CD4-positive, CD25-positive, alpha-beta regulatory T cell (primary cell): ENCODE results near the gene AHI1. TPM values are rescaled to one million over a fixed set of nuclear protein-coding genes. Genes with fewer than 3 reads are reported as not detected.

ENCODE experiments used
- ATAC-seq, 2 donors: fragments of 150-1000 bp; cut with Tn5 transposase; one replicate each; pipeline ENCODE4 v1.10.0; 2021; ENCODE audit warnings: low read depth in 2 of 2, moderate number of reproducible peaks in 2 of 2, moderate library complexity in 1 of 2
- DNase-seq, 3 donors: peaks; one replicate each; pipeline versions ENCODE4 v3.0.0 to v3.0.0-alpha.2; 2012 to 2022; ENCODE audit warnings: mixed read lengths in 1 of 3
- H3K27ac ChIP-seq: one replicate; pipeline ENCODE4 v1.7.0; 2013; ENCODE audit warnings: mild to moderate bottlenecking, low read length; ENCODE audit not compliant: insufficient read depth, poor library complexity, severe bottlenecking
- H3K27me3 ChIP-seq: one replicate; pipeline ENCODE4 v1.7.0; 2013; ENCODE audit warnings: low read length; ENCODE audit not compliant: control insufficient read depth, insufficient read depth
- H3K36me3 ChIP-seq: one replicate; pipeline ENCODE4 v1.7.0; 2013; ENCODE audit warnings: mild to moderate bottlenecking, low read length, moderate library complexity; ENCODE audit not compliant: control insufficient read depth, insufficient read depth
- H3K4me1 ChIP-seq: 2 replicates; pipeline ENCODE4 v1.7.0; 2013; ENCODE audit warnings: mild to moderate bottlenecking, low read length; ENCODE audit not compliant: insufficient read depth, control insufficient read depth, poor library complexity, severe bottlenecking
- H3K4me3 ChIP-seq: one replicate; pipeline ENCODE4 v1.7.0; 2013; ENCODE audit warnings: low read depth, mild to moderate bottlenecking, low read length, moderate library complexity
- H3K9me3 ChIP-seq, 2 experiments: 1 replicate in 1 of 2; 2 replicates in 1 of 2; pipeline ENCODE4 v1.7.0; 2013; ENCODE audit warnings: low read length in 2 of 2, mild to moderate bottlenecking in 1 of 2, moderate library complexity in 1 of 2; ENCODE audit not compliant: control insufficient read depth in 2 of 2
- H3K27ac Mint-ChIP-seq, 3 donors: one replicate each; pipeline ENCODE4 v1.8.0; 2020 to 2022; ENCODE audit warnings: mild to moderate bottlenecking in 3 of 3, mixed read lengths in 3 of 3, moderate library complexity in 2 of 3
- H3K27me3 Mint-ChIP-seq: one replicate; pipeline ENCODE4 v1.8.0; 2022; ENCODE audit warnings: mild to moderate bottlenecking, mixed read lengths
- H3K36me3 Mint-ChIP-seq: one replicate; pipeline ENCODE4 v1.8.0; 2020; ENCODE audit warnings: mixed read lengths
- H3K4me1 Mint-ChIP-seq, 4 donors: one replicate each; pipeline ENCODE4 v1.8.0; 2020 to 2022; ENCODE audit warnings: mixed read lengths in 4 of 4, mild to moderate bottlenecking in 1 of 4
- H3K4me3 Mint-ChIP-seq, 4 donors: one replicate each; pipeline ENCODE4 v1.8.0; 2020 to 2022; ENCODE audit warnings: mild to moderate bottlenecking in 4 of 4, mixed read lengths in 4 of 4, moderate library complexity in 3 of 4
- H3K9me3 Mint-ChIP-seq, 7 donors: one replicate each; pipeline ENCODE4 v1.8.0; 2020 to 2022; ENCODE audit warnings: mixed read lengths in 7 of 7, mild to moderate bottlenecking in 3 of 7, moderate library complexity in 2 of 7
- polyA plus RNA-seq, 4 donors: library from polyadenylated mRNA; unstranded; fragments of 300-500 nt; fragmentation: Illumina TruSeq; gene quantifications; one replicate each; pipeline ENCODE4 v1.2.3, GENCODE V29; 2021
- total RNA-seq: library from RNA; stranded (reverse); gene quantifications from one replicate; pipeline ENCODE4 v1.2.3, GENCODE V29; 2022

The AHI1 gene
- total and polyA plus RNA-seq, 5 donors from 2014 or later, result 1.3 to 12.9 (median 2.2) TPM

DNA sequence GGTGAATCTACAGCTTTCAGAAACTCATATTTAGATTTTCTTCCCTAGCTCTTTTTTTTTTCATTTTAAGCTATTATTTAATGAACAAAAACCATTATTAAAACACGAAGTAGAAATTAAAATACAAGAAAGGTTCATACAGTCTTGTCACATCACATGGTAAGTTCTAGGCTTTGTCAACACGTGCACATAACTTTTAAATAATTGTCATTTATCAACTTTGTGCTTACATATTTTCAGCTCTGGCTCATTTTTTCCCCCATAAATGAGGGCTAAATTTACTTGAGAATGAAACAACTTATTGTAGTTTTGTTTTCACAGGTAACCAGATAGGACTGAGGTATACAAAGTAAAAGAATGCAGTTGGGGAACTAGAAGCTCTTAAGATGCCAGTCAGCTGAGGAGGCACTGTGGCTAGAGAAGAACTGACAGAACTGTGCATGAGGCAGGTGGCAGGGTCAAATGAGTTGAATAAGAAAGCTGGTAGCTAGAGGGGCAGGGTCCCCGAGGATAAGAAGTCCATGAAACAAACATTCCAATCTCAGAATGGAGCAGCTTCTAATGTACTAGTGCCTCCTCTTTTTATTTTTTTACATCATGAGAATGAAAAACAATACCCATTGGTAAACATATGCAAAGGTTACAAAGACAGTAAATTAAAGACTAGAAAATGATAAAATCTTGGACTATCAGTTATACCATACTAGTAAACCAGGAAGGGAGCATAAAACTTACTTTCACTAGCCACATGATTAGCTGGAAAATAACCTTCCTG is 174.9 kb downstream of the AHI1 start:
- DNase-seq (no peak), ATAC-seq (no peak)
- no peaks in the 10 kb centered on the region for H3K36me3 ChIP-seq
- peaks cover 0 to 4% (median 3%) of the 10 kb centered on the region in 4 donors for H3K4me1 Mint-ChIP-seq
- H3K27ac Mint-ChIP-seq, result no peak overlapping the region
- peaks cover 4% of the 10 kb centered on the region for H3K36me3 Mint-ChIP-seq
- no peak overlapping the region for H3K4me3 ChIP-seq
- H3K27me3 ChIP-seq, result no peaks in the 10 kb centered on the region
- no peaks in the 10 kb centered on the region for H3K9me3 ChIP-seq
- H3K27ac ChIP-seq, result no peak overlapping the region
- no peaks in the 10 kb centered on the region for H3K27me3 Mint-ChIP-seq
- no peaks in the 10 kb centered on the region for H3K4me1 ChIP-seq
- no peak overlapping the region for H3K4me3 Mint-ChIP-seq
- H3K9me3 Mint-ChIP-seq, result no peaks in the 10 kb centered on the region

DNA sequence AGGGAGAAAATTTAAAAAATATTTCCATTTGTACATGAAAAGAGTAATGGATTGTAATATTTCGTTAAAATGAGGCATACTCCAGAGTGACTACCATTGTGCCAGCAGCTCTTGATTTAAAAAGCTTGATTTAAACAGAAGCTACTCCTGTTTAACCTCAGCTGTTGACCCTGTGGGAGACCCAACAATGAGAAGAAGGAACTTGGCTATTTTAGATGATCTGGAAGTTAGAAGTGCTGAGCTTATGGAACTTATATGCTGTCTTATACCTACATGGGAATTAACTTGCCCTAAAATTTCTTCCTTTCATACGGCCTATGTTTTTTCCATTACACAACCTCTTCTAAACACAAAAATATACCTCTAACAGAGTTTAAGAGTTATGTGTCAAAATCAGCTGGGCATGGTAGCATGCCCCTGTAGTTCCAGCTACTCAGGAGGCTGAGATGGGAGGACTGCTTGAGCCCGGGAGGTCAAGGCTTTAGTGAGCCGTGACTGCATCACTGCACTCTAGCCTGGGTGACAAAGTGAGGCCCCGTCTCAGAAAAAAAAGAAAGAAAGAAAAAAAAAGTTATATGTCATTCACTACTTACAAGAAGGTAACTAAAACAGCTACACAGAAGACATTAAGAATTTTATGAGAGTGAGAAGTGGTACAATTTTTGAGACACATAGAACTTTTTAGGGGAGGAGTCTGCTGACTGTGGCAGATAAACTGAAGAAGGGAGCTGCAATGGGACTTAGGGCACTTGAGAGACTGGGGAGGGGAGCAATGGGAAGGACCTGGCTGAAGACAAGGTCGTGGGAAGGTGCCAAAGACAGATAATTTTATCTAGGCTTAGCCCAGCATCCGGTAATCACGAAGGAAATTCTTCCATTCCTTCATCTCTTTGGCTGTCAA is 176.6 kb downstream of the AHI1 start:
- H3K4me3 ChIP-seq, result no peak overlapping the region
- H3K27ac ChIP-seq, result no peak overlapping the region
- H3K4me1 ChIP-seq, result no peaks in the 10 kb centered on the region
- H3K27me3 ChIP-seq, result no peaks in the 10 kb centered on the region
- Mint-ChIP-seq H3K27ac (no peak overlapping the region), H3K36me3 (no peaks in the 10 kb centered on the region), H3K9me3 (no peaks in the 10 kb centered on the region), H3K27me3 (no peaks in the 10 kb centered on the region), H3K4me3 (no peak overlapping the region), H3K4me1 (peaks cover 0 to 4% (median 3%) of the 10 kb centered on the region in 4 donors)
- no peaks in the 10 kb centered on the region for H3K9me3 ChIP-seq
- H3K36me3 ChIP-seq, result no peaks in the 10 kb centered on the region
- DNase-seq (no peak), ATAC-seq (no peak)

DNA sequence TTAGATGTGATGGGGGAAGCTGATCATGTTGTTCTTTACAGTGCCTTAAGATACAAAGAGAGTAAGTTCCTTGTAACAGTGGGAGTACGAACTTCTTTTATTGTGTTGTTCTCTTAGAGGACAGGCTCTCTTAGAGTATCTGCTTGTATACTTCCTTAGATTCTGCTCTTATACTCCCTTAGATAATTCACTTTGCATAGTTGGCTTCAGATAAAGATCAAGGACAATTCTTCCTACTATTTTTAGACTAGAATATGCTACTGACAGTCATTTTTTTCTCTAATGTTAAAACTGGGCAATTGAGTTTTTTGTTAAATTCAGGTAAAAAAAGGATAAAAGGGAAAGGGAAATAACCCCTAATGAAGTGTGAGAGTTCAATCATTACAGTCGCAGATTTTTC is 177.7 kb downstream of the AHI1 start:
- no peaks in the 10 kb centered on the region for H3K9me3 ChIP-seq
- H3K27me3 ChIP-seq, result no peaks in the 10 kb centered on the region
- H3K4me3 ChIP-seq, result no peak overlapping the region
- H3K27me3 Mint-ChIP-seq, result no peaks in the 10 kb centered on the region
- no peak overlapping the region for H3K27ac Mint-ChIP-seq
- no peaks in the 10 kb centered on the region for H3K9me3 Mint-ChIP-seq
- no peaks in the 10 kb centered on the region for H3K4me1 ChIP-seq
- H3K36me3 Mint-ChIP-seq, result peaks cover 5% of the 10 kb centered on the region
- DNase-seq, result no peak
- no peak overlapping the region for H3K4me3 Mint-ChIP-seq
- no peak overlapping the region for H3K27ac ChIP-seq
- no peaks in the 10 kb centered on the region for H3K36me3 ChIP-seq
- peaks cover 0 to 4% (median 3%) of the 10 kb centered on the region in 4 donors for H3K4me1 Mint-ChIP-seq
- ATAC-seq, result no peak

DNA sequence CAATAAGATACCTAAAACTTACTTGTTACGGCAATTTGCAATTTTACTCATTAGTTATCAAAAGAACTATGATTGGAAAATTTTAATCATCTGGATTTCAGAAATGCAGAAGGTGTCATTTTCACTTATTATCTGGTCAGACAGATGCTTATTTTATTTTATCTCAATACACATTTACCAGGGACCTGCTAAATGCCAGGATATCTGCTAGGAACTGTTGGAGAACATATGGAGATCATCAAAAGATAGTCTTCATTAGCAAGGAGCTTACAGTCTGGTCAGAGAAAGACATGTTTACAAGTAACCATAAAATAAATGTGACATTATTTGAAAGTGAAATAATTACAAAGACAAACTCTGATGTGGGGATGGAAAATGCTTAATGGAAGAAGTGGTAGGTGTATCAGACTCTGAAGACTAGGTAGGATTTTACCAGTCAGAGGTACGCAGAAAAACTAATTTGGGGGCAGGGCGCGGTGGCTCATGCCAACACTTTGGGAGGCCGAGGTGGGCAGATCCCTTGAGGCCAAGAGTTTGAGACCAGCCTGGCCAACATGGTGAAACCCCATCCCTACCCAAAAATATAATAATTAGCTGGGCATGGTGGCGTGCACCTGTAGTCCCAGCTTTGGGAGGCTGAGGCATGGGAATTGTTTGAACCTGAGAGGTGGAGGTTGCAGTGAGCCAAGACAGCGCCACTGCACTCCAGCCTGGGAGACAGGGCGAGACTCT is 178.6 kb downstream of the AHI1 start:
- peaks cover 5% of the 10 kb centered on the region for H3K36me3 Mint-ChIP-seq
- Histone ChIP-seq H3K27ac (no peak overlapping the region), H3K4me3 (no peak overlapping the region), H3K9me3 (no peaks in the 10 kb centered on the region), H3K36me3 (no peaks in the 10 kb centered on the region), H3K27me3 (no peaks in the 10 kb centered on the region), H3K4me1 (no peaks in the 10 kb centered on the region)
- no peaks in the 10 kb centered on the region for H3K27me3 Mint-ChIP-seq
- no peak overlapping the region for H3K4me3 Mint-ChIP-seq
- no peaks in the 10 kb centered on the region for H3K9me3 Mint-ChIP-seq
- peaks cover 0 to 4% (median 3%) of the 10 kb centered on the region in 4 donors for H3K4me1 Mint-ChIP-seq
- DNase-seq (no peak), ATAC-seq (no peak)
- peak overlapping the region in 1 of 3 donors; percentile 12 for H3K27ac Mint-ChIP-seq

DNA sequence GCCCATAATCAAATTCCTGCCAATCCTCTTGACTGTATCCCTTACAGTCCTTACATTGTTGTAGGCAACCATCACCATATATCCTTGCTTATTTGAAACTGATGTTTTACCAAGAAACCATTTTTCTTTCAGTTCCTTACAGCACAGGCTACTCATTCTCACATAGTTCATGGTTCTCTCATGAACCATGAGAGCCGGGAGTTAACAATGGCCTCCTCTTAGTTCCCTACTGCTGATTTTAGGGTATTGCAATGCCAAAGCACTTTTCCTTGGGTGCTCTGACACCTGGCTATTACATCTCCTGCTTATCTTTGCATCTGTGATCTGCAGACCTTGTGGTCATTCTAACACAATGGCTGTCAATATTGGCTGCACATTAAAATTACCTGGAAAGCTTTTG is 183.0 kb downstream of the AHI1 start:
- no peak for ATAC-seq
- no peaks in the 10 kb centered on the region for H3K36me3 ChIP-seq
- no peaks in the 10 kb centered on the region for H3K27me3 Mint-ChIP-seq
- peaks cover 9% of the 10 kb centered on the region for H3K36me3 Mint-ChIP-seq
- H3K27ac ChIP-seq, result no peak overlapping the region
- no peaks in the 10 kb centered on the region for H3K9me3 ChIP-seq
- H3K4me3 ChIP-seq, result no peak overlapping the region
- DNase-seq, result no peak
- H3K4me3 Mint-ChIP-seq, result no peak overlapping the region
- H3K27me3 ChIP-seq, result no peaks in the 10 kb centered on the region
- H3K9me3 Mint-ChIP-seq, result no peaks in the 10 kb centered on the region
- peaks cover 0 to 2% (median 0%) of the 10 kb centered on the region in 4 donors for H3K4me1 Mint-ChIP-seq
- no peaks in the 10 kb centered on the region for H3K4me1 ChIP-seq
- no peak overlapping the region for H3K27ac Mint-ChIP-seq

GRCh38 chr6:135311446-135312200 is 185.9 kb downstream of the AHI1 start:
- no peaks in the 10 kb centered on the region for H3K27me3 ChIP-seq
- ATAC-seq (no peak), DNase-seq (no peak)
- Mint-ChIP-seq H3K4me1 (no peaks in the 10 kb centered on the region), H3K4me3 (no peak overlapping the region), H3K27me3 (no peaks in the 10 kb centered on the region), H3K9me3 (peaks cover 0 to 1% (median 0%) of the 10 kb centered on the region in 7 donors), H3K27ac (no peak overlapping the region), H3K36me3 (peaks cover 9% of the 10 kb centered on the region)
- no peak overlapping the region for H3K4me3 ChIP-seq
- no peak overlapping the region for H3K27ac ChIP-seq
- no peaks in the 10 kb centered on the region for H3K36me3 ChIP-seq
- no peaks in the 10 kb centered on the region for H3K9me3 ChIP-seq
- no peaks in the 10 kb centered on the region for H3K4me1 ChIP-seq

- no peaks in the 10 kb centered on the region for H3K36me3 ChIP-seq
- H3K27ac ChIP-seq, result no peak overlapping the region
- DNase-seq (no peak), ATAC-seq (no peak)
- H3K27me3 ChIP-seq, result no peaks in the 10 kb centered on the region
- H3K9me3 ChIP-seq, result no peaks in the 10 kb centered on the region
- no peak overlapping the region for H3K4me3 Mint-ChIP-seq
- H3K27me3 Mint-ChIP-seq, result no peaks in the 10 kb centered on the region
- H3K4me1 ChIP-seq, result no peaks in the 10 kb centered on the region
- peaks cover 0 to 1% (median 0%) of the 10 kb centered on the region in 7 donors for H3K9me3 Mint-ChIP-seq
- no peak overlapping the region for H3K27ac Mint-ChIP-seq
- no peak overlapping the region for H3K4me3 ChIP-seq
- no peaks in the 10 kb centered on the region for H3K4me1 Mint-ChIP-seq
- H3K36me3 Mint-ChIP-seq, result peaks cover 14% of the 10 kb centered on the region
These were observed 187.2 kb downstream of the AHI1 start for GRCh38 chr6:135310291-135310690.
